Measurements from ENCODE around the gene PLXNB2.

Gene PLXNB2

GRCh38 chr22:50255607-50256006 is 51.8 kb downstream of the PLXNB2 start:
- no peak for DNase-seq

DNA sequence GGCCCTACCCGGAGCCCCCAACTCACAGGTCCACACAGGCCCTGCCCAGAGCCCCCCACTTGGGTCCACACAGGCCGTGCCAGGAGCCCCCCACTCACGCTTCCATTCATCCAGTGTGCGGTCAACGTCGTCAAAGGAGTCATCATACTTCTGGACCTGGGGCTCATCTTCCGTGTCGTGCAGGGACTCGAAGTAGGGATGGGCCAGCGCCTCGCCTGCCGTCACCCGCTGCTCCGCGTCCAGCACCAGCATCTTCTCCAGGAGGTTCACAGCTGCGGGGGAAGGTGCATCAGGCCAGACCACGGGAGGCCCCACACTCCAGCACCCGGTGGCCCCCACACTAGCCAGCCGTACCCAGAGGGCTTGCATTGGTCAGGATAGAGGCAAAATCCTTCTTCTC is 52.3 kb downstream of the PLXNB2 start:
- DNase-seq: no peak

- DNase-seq: no peak
Observed at GRCh38 chr22:50253941-50254340, 53.5 kb downstream of the PLXNB2 start.

DNA sequence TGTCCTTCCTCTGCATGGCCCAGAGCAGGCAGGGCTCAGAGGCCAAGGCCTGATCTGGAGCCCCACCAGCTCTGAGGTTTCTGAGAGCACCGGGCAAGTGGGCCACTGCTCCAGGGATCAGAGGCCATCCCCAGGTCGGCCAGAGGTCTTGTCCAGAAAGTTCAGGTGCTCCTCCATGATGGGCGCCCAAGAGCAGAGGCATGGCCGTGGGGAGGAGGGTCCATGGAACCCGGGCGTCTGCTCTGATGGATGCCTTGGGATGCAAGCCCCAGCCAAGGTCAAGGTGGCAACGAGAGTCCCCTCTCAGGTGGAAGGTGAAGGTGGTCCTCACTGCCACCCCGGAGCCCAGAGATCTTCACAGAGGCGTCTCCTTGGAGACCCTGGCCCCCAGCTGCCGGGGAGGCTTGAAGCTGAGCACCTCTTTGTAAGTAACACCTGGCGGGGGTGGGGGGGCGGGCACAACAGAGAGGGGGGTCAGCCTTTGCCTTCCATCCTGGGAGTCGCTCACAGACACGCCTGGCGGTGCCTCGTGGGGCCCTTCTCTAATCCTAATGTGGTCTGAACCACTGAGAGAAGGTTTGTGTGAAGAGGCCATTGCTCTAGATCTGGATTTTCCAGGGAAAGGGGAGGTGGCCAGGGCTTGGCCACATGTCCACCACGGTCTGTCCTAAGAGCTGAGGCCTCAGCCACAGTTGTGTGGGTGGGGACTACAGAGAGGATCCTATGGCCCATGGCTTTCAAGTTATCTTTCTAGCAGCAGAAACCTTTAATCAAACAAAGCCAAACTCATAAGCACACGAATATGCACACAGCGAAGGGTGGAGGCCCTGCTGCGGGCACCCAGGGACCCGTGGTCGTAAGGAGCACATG is 54.2 kb downstream of the PLXNB2 start:
- no peak for DNase-seq

GRCh38 chr22:50252082-50253045 is 55.1 kb downstream of the PLXNB2 start:
- DNase-seq: peak in 17 of 56 donors; percentile 10 to 65 (median 35)

DNA sequence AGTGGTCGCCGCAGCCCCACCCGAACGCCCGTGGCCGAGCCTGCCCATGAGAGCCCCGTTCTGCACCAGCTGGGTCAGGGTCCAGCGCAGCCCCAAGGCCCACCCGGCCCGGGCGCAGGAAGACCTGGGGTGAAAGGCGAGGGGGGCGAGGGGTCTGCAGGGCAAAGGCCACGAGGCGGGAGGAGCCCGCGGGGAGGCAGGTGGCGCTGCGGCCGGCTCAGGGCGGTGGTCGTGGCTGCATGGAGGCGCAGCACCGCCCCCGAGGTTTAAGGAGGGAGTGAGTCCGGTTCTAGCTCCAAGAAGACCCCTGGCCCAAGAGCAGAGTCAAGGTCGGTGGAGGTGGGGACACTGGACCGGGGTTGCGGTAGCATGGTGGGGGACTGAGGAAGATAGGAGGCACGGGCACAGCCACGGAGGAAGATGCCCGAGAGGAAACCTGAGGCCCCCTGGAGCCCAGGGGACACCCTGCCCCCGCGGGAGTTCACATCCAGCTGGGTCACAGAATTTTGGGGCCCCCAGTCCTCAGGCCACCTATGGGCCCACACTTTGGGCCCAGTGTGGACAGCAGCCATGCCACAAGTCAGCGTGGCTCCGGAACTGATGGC is 55.9 kb downstream of the PLXNB2 start:
- DNase-seq: no peak

DNA sequence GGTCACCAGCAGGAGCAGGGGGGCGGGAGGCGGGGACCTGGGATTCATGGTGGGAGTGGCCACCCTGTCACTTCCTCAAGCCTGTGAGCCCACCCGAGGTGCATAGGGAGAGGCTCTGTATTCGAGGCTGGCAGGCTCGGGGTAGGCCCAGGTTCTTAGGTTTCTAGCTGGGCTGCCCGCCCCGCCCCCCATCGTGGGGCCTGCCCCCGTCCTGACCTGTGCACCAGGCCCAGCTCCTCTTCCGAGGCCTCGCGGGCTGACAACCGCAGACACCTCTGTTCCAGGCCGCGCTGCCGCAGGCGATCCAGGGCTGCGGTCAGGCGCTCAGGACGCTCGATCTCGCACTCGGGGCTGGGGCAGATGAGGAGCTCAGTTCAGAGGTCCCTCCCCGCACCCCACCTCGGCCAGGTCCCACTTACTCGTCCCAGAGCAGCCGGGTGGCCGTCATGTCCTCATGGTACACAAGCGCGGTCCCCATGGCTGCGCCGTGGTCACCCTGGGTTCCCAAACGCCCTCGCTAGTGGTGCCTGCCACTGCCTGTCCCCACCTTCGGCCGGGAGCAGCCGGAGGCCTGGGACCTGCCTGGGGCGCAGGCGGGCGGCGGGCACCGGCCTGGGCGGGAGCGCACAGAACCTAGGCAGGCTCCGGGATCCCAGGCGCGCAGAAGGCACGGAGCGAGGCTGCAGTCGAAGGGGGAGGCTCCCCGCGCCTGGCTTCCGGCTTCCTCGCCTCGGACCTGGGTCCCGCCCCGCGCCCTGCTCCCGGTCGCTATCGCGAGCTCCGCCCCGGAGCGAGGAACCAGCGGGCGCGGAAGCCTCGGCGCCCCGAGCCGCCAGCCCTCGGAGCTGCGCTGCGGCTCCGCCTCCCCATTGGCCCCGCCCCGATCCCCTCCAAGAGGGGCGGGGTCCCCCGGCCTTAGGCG is 56.6 kb downstream of the PLXNB2 start, which contains the start of gene HDAC10:
Gene HDAC10, minus strand, starts transcription at position 711 of the 922 bp plus-strand sequence. Its CDS starts 233 bp downstream, at position 478.
- DNase-seq: peak in 7 of 56 donors; percentile 11 to 49 (median 29)

DNA sequence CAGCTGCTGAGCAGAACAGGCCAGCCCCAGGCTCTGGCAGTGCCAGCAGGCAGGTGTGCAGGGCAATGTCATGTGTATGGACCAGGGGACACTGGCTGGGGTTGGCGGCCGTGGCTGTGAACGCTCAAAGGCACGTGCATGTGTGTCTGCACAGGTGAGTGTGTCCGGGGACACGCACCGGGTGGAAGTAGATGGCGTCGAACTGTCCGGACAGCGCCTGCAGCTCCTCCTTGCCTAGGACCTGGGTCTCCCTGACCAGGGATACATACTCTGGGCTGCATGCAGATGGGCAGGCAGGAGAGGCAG is 57.2 kb downstream of the PLXNB2 start:
- DNase-seq: no peak

- no peak for DNase-seq
Observed at GRCh38 chr22:50249341-50250248, 57.9 kb downstream of the PLXNB2 start.

- no peak for DNase-seq
Observed at GRCh38 chr22:50248196-50249081, 59.0 kb downstream of the PLXNB2 start.

DNA sequence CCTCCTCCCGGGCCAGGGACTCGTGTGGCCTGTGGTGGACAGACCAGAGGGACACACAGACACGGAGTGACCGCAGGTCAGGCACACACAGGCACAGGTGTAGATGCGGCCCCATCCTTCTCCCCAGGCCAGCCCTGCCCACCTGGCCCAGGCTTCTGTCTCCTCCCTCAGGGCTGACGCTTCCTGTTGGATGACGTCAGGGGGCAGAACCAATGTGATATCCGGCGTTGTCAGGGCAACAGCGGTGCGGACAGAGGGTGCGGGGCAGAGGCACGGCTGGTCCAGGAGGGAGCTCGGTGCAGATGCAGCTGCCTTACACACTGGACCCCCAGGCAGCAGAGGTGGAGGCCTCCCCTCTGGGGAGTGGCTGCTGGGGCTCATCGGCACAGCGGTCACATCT is 59.7 kb downstream of the PLXNB2 start:
- DNase-seq: peak in 6 of 56 donors; percentile 17 to 47 (median 24)

DNA sequence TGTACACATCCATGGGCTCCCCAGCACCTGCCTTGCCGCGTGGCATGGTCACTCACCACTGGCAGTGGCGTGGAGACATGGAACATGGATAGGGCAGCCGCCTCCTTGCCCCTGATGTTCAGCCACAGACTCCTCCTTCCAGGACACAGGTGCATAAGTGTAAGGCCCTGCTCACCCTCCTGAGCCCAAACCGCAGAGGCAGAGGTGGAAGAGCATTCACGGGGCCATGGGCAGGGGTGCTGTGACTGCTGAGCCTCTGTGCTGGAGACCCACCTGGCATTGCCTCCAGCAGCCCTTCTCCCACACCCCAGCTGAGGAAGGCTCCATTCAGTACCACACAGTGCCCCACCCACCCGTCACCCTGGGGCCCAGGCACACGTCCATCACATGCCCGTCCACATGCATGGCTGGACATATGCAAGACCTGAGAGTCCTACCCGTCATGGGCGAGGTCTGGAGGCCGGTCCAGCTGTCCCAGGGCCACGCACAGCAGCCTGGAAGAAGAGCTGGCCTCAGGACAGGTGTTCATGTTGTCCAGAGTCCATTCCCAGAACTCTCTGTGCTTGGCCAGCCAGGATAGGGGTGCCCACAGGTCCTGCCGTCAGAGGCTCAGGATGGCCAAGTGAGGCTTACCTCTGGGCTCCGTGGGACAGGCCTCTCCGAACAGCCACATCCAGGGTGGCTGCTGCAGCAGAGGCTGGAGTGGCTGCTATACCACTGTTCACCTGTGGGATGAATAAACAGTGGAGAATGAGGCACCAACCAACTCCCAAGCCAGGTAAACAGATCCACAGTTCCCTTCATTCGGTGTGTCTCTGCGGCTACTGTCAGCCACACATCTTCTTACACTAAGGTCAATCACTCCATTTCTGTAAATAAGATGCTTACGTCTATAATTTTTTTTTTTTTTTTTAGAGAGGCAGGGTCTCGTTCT is 60.9 kb downstream of the PLXNB2 start:
- DNase-seq: no peak

GRCh38 chr22:50245214-50246072 is 62.0 kb downstream of the PLXNB2 start:
- DNase-seq: no peak

DNA sequence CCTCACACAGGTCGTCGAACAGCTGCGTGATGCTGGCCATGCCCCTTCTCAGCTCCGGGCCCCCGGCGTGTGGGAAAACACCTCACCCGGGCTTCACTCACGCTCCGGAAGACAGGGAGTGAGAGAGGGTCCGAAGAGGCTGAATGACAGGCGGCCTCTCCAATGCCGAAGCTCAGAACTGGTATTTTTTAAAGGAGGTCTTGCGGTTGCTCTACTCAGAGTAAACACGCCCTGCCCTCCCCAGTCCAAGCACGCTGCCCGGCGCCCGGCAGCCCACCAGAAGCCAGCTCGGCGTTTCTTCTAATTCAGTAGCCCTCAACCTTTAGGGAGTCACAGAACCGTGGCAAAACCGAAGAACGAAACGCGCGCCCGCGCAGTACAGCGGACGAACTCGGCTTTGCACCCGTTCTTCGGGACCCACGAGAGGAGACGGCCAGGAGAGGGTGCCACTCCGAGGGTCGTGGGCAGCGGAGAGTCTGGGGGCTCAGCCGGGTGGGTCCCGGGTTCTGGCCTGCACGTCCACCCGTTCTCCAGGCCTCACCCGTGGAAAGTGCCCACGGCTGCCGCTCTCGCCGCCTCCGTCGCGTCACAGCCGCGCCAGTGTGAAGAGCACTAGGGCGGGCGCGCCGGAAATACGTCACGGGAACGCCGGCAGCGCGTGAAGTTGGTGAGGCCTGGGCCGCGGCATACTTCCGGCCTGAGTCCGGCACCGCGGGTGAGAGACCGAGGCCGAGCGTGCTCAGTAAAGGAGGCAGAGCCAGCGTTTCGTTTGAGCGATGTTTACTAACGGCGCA is 62.8 kb downstream of the PLXNB2 start, which contains the start of gene TUBGCP6:
Gene TUBGCP6, minus strand, starts transcription at position 604 of the 794 bp plus-strand sequence. Its CDS starts 564 bp downstream, at position 40.
- peak; percentile 53 to 98 (median 88) for DNase-seq
